Measurements from ENCODE around the gene NLRP12.

DNA sequence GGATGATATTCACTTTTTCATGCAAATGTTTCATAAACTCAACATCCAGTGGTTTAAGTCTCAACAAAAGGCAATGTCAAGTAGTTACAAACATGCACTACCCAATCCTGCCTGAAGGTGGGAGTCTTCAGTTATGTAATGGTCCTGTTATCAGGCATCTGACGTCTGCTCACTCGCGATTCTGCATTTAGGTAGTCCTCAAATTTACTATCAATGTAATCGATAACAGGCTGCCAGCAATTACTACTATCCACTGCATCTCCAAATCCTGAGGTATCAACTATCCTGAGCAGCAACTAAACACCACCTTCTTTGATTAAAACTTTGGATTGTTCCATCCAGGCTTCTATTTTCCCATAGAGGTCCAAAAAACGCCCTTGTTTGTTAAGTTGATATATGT is 51.2 kb downstream of the NLRP12 start:
- no peak for TF ChIP-seq EZH2phosphoT487 (conservative IDR thresholded peaks at IDR 0.05; ENCODE audit: low read length)
- TF ChIP-seq, protein P1, sequence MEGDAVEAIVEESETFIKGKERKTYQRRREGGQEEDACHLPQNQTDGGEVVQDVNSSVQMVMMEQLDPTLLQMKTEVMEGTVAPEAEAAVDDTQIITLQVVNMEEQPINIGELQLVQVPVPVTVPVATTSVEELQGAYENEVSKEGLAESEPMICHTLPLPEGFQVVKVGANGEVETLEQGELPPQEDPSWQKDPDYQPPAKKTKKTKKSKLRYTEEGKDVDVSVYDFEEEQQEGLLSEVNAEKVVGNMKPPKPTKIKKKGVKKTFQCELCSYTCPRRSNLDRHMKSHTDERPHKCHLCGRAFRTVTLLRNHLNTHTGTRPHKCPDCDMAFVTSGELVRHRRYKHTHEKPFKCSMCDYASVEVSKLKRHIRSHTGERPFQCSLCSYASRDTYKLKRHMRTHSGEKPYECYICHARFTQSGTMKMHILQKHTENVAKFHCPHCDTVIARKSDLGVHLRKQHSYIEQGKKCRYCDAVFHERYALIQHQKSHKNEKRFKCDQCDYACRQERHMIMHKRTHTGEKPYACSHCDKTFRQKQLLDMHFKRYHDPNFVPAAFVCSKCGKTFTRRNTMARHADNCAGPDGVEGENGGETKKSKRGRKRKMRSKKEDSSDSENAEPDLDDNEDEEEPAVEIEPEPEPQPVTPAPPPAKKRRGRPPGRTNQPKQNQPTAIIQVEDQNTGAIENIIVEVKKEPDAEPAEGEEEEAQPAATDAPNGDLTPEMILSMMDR (IDR thresholded peaks at IDR 0.05; ENCODE audit: insufficient read depth, low read length, poor library complexity, severe bottlenecking): peak; percentile 34
